ENCODE measurements around the gene ETHE1. TPM values are rescaled to one million over a fixed set of nuclear protein-coding genes. Genes with fewer than 3 reads are reported as not detected.
"Not testable (repeated sequence)": the region's sequence is repeated elsewhere in the genome, so short reads cannot be mapped to it uniquely, and the experiment has no call there.

The ETHE1 gene
- total RNA-seq, 3 donors from 2014 or later (not counting 1 experiment from before 2014, with no cell fraction given) = 22.0 to 25.6 (median 24.6) TPM

DNA sequence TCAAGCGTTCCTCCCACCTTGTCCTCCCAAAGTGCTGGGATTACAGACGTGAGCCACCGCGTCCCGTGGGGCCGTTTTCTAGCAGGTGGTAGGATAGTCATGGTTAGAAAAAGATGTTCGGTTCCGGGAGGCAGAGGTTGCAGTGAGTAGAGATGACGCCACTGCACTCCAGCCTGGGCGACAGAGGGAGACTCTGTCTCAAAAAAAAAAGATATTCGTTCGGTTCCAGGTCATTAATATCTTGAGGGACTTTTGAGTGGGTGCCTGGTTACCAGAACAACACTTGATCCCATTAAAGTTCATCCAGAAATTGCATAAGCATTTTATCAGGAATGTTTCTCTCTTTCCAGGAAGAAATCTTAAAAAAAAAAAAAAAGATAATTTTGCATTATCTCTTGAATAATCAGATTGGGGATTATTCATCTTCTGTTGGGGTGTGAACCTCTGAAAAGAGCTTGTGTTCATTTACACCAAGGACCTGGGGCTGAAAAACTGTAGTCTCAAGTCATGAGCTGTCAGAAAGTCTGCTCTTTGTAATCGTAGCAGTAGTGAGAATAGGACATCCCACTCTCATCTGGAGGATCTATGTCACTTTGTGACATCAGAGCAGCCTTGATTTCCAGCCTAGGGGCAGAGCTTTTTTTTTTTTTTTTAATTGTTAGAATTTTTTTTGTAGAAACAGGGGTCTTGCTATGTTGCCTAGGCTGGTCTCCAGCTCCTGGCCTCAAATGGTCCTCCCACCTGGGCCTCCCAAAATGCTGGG, 1.0 kb upstream of the ETHE1 start:
- Histone ChIP-seq H3K27me3 (ENCODE audit: control insufficient read depth, insufficient read depth, low read length) (no peaks in the 10 kb centered on the region), H3K9me3 (ENCODE audit: control insufficient read depth, insufficient read depth, low read length) (no peaks in the 10 kb centered on the region), H3K4me3 (ENCODE audit: low read length) (no peak overlapping the region), H3K36me3 (ENCODE audit: control insufficient read depth, insufficient read depth, low read length) (no peaks in the 10 kb centered on the region), H3K4me1 (ENCODE audit: control insufficient read depth, insufficient read depth, low read length) (peaks cover 41% of the 10 kb centered on the region), H3K27ac (ENCODE audit: low read length) (no peak overlapping the region)
- DNase-seq (no peak), ATAC-seq (no peak)
- peak overlapping the region; percentile 41 for H3K4me3 Mint-ChIP-seq
- no peaks in the 10 kb centered on the region for H3K36me3 Mint-ChIP-seq
- TF ChIP-seq, protein P1, sequence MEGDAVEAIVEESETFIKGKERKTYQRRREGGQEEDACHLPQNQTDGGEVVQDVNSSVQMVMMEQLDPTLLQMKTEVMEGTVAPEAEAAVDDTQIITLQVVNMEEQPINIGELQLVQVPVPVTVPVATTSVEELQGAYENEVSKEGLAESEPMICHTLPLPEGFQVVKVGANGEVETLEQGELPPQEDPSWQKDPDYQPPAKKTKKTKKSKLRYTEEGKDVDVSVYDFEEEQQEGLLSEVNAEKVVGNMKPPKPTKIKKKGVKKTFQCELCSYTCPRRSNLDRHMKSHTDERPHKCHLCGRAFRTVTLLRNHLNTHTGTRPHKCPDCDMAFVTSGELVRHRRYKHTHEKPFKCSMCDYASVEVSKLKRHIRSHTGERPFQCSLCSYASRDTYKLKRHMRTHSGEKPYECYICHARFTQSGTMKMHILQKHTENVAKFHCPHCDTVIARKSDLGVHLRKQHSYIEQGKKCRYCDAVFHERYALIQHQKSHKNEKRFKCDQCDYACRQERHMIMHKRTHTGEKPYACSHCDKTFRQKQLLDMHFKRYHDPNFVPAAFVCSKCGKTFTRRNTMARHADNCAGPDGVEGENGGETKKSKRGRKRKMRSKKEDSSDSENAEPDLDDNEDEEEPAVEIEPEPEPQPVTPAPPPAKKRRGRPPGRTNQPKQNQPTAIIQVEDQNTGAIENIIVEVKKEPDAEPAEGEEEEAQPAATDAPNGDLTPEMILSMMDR (IDR thresholded peaks at IDR 0.05) = no peak
- H3K27ac Mint-ChIP-seq = peak overlapping the region in 1 of 2 donors; percentile 90
- H3K4me1 Mint-ChIP-seq = peaks cover 33 to 35% of the 10 kb centered on the region in 2 donors
- intact Hi-C loops (cut with micrococcal nuclease) = loop anchor here (1.0 to 2.0 kb wide), 2 partner anchors 24 to 65 kb away; partner anchors contain the start of gene PHLDB3
- H3K27me3 Mint-ChIP-seq (ENCODE audit: low read depth in 2 of 2) = no peaks in the 10 kb centered on the region
- WGBS (ENCODE audit: insufficient coverage) = 86% methylated on average over 13 of the region's 13 CpGs
- H3K9me3 Mint-ChIP-seq = no peaks in the 10 kb centered on the region

DNA sequence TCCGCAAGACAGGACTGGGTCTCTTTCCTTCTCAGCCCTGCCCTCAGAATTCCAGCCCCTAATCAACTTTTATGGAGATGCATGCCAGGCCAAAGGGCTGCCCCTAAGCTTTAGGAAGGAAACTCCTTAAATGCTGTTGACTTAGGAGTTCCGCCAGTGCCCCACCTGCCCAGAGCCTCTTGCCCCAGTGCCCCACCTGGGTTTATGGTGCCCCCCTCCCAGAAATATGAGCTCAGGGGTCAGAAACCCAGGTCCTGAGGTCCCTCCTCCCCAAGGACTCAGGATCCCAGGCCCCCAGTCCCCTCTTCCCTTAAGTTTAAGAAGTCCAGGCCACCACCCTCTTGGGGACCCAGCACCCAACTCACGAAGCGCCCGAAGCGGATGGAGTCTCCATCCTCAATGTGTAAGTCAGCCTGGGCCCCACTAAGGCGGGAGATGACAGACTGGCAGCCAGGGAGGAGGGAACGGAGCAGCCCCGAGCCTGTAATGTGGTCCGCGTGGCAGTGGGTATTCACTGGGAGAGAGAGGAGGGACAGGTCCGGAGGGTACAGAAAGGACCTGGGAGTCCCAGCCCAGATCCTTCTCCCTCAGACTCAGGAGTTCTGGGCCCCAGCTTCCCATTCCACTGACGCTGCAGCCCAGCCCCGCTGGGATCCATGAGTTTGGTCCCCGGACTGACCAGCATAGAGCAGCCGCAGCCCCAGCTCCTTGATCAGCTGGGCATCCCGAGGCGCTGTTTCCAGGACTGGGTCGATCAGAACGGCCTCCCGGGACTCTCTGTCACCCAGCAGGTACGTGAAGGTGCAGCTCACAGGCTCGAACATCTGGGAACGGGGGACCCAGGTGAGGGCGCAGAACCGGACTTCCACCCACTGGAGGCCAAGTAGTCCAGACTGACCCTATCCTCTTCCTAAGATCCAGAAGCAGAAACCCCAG, 897 bp downstream of the ETHE1 start:
- WGBS (ENCODE audit: insufficient coverage) = 3% methylated on average over 26 of the region's 26 CpGs
- H3K27me3 ChIP-seq (ENCODE audit: control insufficient read depth, insufficient read depth, low read length) = no peaks in the 10 kb centered on the region
- no peaks in the 10 kb centered on the region for H3K36me3 ChIP-seq (ENCODE audit: control insufficient read depth, insufficient read depth, low read length)
- peak overlapping the region; percentile 82 for H3K4me3 ChIP-seq (ENCODE audit: low read length)
- Mint-ChIP-seq H3K4me1 (peaks cover 23 to 27% of the 10 kb centered on the region in 2 donors), H3K27ac (peak overlapping the region; percentile 77 to 90), H3K27me3 (ENCODE audit: low read depth in 2 of 2) (no peaks in the 10 kb centered on the region), H3K9me3 (no peaks in the 10 kb centered on the region), H3K4me3 (peak overlapping the region; percentile 69), H3K36me3 (no peaks in the 10 kb centered on the region)
- intact Hi-C loops (cut with micrococcal nuclease) = loop anchor here (2.0 kb wide), 1 partner anchor 63 kb away; no protein-coding TSS in a partner anchor
- TF ChIP-seq, protein P1 (IDR thresholded peaks at IDR 0.05) = no peak
- no peaks in the 10 kb centered on the region for H3K9me3 ChIP-seq (ENCODE audit: control insufficient read depth, insufficient read depth, low read length)
- DNase-seq (peak in 1 of 2 donors; percentile 53), ATAC-seq (peak in 2 of 3 donors; percentile 21 to 50)
- H3K27ac ChIP-seq (ENCODE audit: low read length) = peak overlapping the region; percentile 75
- H3K4me1 ChIP-seq (ENCODE audit: control insufficient read depth, insufficient read depth, low read length) = peaks cover 31% of the 10 kb centered on the region

DNA sequence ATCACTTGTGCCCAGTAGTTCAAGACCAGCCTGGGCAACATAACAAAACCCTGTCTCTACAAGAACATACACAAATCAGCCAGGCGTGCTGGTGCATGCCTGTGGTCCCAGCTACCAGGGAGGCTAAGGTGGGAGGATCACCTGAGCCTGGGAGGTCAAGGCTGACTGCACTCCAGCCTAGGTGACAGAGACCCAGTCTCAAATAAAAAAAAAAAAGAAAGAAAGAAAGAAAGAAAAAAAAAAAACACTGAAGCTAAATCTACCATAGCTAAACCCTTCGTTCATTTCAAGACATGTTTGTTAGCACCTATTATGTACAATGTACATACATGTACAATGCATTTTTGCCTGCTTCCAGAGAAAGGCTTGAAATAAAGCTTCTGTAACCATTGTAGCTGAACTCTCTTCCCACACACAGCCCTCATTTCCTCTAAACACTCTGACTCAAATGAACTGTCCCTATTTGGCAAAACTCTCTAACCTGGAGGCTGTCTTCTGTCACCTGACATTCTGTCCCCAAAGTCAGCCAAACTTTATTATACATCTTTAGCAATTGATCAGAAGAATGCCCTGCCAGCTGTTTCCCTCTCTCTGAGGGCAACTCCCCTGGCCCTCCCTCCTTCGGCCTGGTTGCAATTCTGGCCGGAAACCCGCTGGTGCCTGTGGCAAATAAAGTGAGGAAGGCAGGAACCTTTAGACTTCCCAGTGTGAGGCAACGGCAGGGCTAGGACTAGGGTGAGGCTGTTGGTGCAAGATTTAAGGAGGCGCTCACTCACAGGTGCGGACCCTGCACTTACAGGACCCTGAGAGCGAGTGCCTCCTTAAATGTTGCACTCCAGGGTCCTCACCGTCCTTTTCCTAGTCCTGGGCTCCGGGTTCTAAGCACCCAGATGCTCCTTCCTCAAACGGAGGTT, 1.8 kb downstream of the ETHE1 start:
- H3K36me3 ChIP-seq (ENCODE audit: control insufficient read depth, insufficient read depth, low read length) = no peaks in the 10 kb centered on the region
- peak in 1 of 2 donors; percentile 60 for DNase-seq
- Mint-ChIP-seq H3K36me3 (no peaks in the 10 kb centered on the region), H3K4me3 (peak overlapping the region; percentile 69), H3K4me1 (peaks cover 23 to 27% of the 10 kb centered on the region in 2 donors), H3K27me3 (ENCODE audit: low read depth in 2 of 2) (no peaks in the 10 kb centered on the region), H3K9me3 (no peaks in the 10 kb centered on the region), H3K27ac (peak overlapping the region; percentile 78 to 90)
- TF ChIP-seq, protein P1 (IDR thresholded peaks at IDR 0.05) = no peak
- intact Hi-C loops (cut with micrococcal nuclease) = no loop called here
- peak; percentile 32 to 50 (median 40) for ATAC-seq
- no peaks in the 10 kb centered on the region for H3K27me3 ChIP-seq (ENCODE audit: control insufficient read depth, insufficient read depth, low read length)
- H3K9me3 ChIP-seq (ENCODE audit: control insufficient read depth, insufficient read depth, low read length) = no peaks in the 10 kb centered on the region
- H3K4me1 ChIP-seq (ENCODE audit: control insufficient read depth, insufficient read depth, low read length) = peaks cover 31% of the 10 kb centered on the region
- H3K27ac ChIP-seq (ENCODE audit: low read length) = peak overlapping the region; percentile 75
- WGBS (ENCODE audit: insufficient coverage) = 5% methylated on average over 12 of the region's 12 CpGs
- H3K4me3 ChIP-seq (ENCODE audit: low read length) = peak overlapping the region; percentile 82

DNA sequence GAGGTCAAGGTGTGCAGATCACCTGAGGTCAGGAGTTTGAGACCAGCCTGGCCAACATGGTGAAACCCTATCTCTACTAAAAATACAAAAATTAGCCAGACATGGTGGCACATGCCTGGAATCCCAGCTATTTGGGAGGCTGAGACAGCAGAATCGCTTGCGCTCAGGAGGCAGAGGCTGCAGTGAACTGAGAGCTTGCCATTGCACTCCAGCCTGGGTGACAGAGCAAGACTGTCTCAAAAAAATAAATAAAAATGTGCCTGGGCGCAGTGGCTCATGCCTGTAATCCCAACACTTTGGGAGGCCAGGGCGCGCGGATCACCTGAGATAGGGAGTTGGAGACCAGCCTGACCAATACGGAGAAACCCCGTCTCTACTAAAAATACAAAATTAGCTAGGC, 3.3 kb downstream of the ETHE1 start:
- ATAC-seq; H3K27ac ChIP-seq (ENCODE audit: low read length); H3K36me3 ChIP-seq (ENCODE audit: control insufficient read depth, insufficient read depth, low read length); H3K9me3 Mint-ChIP-seq; H3K27me3 ChIP-seq (ENCODE audit: control insufficient read depth, insufficient read depth, low read length); H3K27ac Mint-ChIP-seq; H3K4me3 Mint-ChIP-seq; H3K36me3 Mint-ChIP-seq; H3K9me3 ChIP-seq (ENCODE audit: control insufficient read depth, insufficient read depth, low read length); H3K4me3 ChIP-seq (ENCODE audit: low read length); DNase-seq; H3K27me3 Mint-ChIP-seq (ENCODE audit: low read depth in 2 of 2); intact Hi-C loops (cut with micrococcal nuclease): not testable (repeated sequence)
- peaks cover 31% of the 10 kb centered on the region for H3K4me1 ChIP-seq (ENCODE audit: control insufficient read depth, insufficient read depth, low read length)
- WGBS (ENCODE audit: insufficient coverage) = 99% methylated on average over 8 of the region's 8 CpGs
- H3K4me1 Mint-ChIP-seq = peaks cover 29 to 32% of the 10 kb centered on the region in 2 donors

Measured in natural killer cell (primary cell).